ENCODE results near the gene TBCC. TPM values are rescaled to one million over a fixed set of nuclear protein-coding genes. Genes with fewer than 3 reads are reported as not detected.
A peak's percentile ranks its signal among the peaks of the same experiment; 100 is the strongest.

Gene TBCC
- 28.9 and 30.4 TPM in 2 replicates for total RNA-seq (2012; rRNA removed)

- H3K4me2 ChIP-seq (ENCODE audit: low read length): peak within 1 kb of the TSS; percentile 99
- peak within 1 kb of the TSS; percentile 90 for H3K4me3 ChIP-seq (ENCODE audit: low read length)
- no peaks in the 10 kb centered on the region for H3K36me3 ChIP-seq (ENCODE audit: insufficient read depth, low read length)
- peak within 1 kb of the TSS; percentile 97 for H3K9ac ChIP-seq (ENCODE audit: low read depth, low read length)
- H3K9me3 ChIP-seq (replicated peaks; ENCODE audit: low read length): no peaks in the 10 kb centered on the region
- peaks cover 24% of the 10 kb centered on the region for H3K4me1 ChIP-seq (ENCODE audit: control insufficient read depth, insufficient read depth, low read length)
- no peaks in the 10 kb centered on the region for H3K27me3 ChIP-seq (ENCODE audit: control insufficient read depth, insufficient read depth, low read length)
Measured at GRCh38 chr6:42745640-42746462, at the start of gene TBCC. Gene TBCC, minus strand, starts transcription at chr6:42746103. Its CDS starts 30 bp downstream, at chr6:42746073.

GRCh38 chr6:42795651-42796050 lies 49.7 kb upstream of the TBCC start:
- peaks cover 14% of the 10 kb centered on the region for H3K4me1 ChIP-seq (ENCODE audit: control insufficient read depth, insufficient read depth, low read length)
- H3K36me3 ChIP-seq (ENCODE audit: insufficient read depth, low read length): no peaks in the 10 kb centered on the region
- H3K9ac ChIP-seq (ENCODE audit: low read depth, low read length): no peak overlapping the region
- no peaks in the 10 kb centered on the region for H3K27me3 ChIP-seq (ENCODE audit: control insufficient read depth, insufficient read depth, low read length)
- no peaks in the 10 kb centered on the region for H3K9me3 ChIP-seq (replicated peaks; ENCODE audit: low read length)
- no peak overlapping the region for H3K4me2 ChIP-seq (ENCODE audit: low read length)
- H3K4me3 ChIP-seq (ENCODE audit: low read length): no peak overlapping the region

- Histone ChIP-seq H3K4me3 (ENCODE audit: low read length) (no peak overlapping the region), H3K36me3 (ENCODE audit: insufficient read depth, low read length) (no peaks in the 10 kb centered on the region), H3K27me3 (ENCODE audit: control insufficient read depth, insufficient read depth, low read length) (no peaks in the 10 kb centered on the region), H3K9me3 (replicated peaks; ENCODE audit: low read length) (no peaks in the 10 kb centered on the region), H3K9ac (ENCODE audit: low read depth, low read length) (no peak overlapping the region), H3K4me2 (ENCODE audit: low read length) (no peak overlapping the region), H3K4me1 (ENCODE audit: control insufficient read depth, insufficient read depth, low read length) (peaks cover 5% of the 10 kb centered on the region)
Measured at GRCh38 chr6:42791706-42792320, 45.9 kb upstream of the TBCC start.

GRCh38 chr6:42790549-42791181 lies 44.8 kb upstream of the TBCC start:
- no peaks in the 10 kb centered on the region for H3K9me3 ChIP-seq (replicated peaks; ENCODE audit: low read length)

GRCh38 chr6:42788671-42789070 lies 42.8 kb upstream of the TBCC start:
- Histone ChIP-seq H3K9me3 (replicated peaks; ENCODE audit: low read length) (no peaks in the 10 kb centered on the region), H3K4me3 (ENCODE audit: low read length) (no peak overlapping the region), H3K9ac (ENCODE audit: low read depth, low read length) (no peak overlapping the region), H3K27me3 (ENCODE audit: control insufficient read depth, insufficient read depth, low read length) (no peaks in the 10 kb centered on the region), H3K36me3 (ENCODE audit: insufficient read depth, low read length) (no peaks in the 10 kb centered on the region), H3K4me2 (ENCODE audit: low read length) (no peak overlapping the region), H3K4me1 (ENCODE audit: control insufficient read depth, insufficient read depth, low read length) (peaks cover 19% of the 10 kb centered on the region)

More at GRCh38 chr6:42790549-42791181, 44.8 kb upstream of the TBCC start:
- Histone ChIP-seq H3K27me3 (ENCODE audit: control insufficient read depth, insufficient read depth, low read length) (no peaks in the 10 kb centered on the region), H3K4me2 (ENCODE audit: low read length) (no peak overlapping the region), H3K4me3 (ENCODE audit: low read length) (no peak overlapping the region), H3K9ac (ENCODE audit: low read depth, low read length) (no peak overlapping the region), H3K4me1 (ENCODE audit: control insufficient read depth, insufficient read depth, low read length) (peaks cover 5% of the 10 kb centered on the region), H3K36me3 (ENCODE audit: insufficient read depth, low read length) (no peaks in the 10 kb centered on the region)

- Histone ChIP-seq H3K36me3 (ENCODE audit: insufficient read depth, low read length) (no peaks in the 10 kb centered on the region), H3K9me3 (replicated peaks; ENCODE audit: low read length) (no peaks in the 10 kb centered on the region), H3K4me1 (ENCODE audit: control insufficient read depth, insufficient read depth, low read length) (peaks cover 19% of the 10 kb centered on the region), H3K4me3 (ENCODE audit: low read length) (no peak overlapping the region), H3K27me3 (ENCODE audit: control insufficient read depth, insufficient read depth, low read length) (no peaks in the 10 kb centered on the region), H3K4me2 (ENCODE audit: low read length) (no peak overlapping the region), H3K9ac (ENCODE audit: low read depth, low read length) (no peak overlapping the region)
Measured at GRCh38 chr6:42787063-42787472, 41.2 kb upstream of the TBCC start.

GRCh38 chr6:42786525-42786985 lies 40.7 kb upstream of the TBCC start:
- Histone ChIP-seq H3K4me3 (ENCODE audit: low read length) (no peak overlapping the region), H3K9ac (ENCODE audit: low read depth, low read length) (no peak overlapping the region), H3K9me3 (replicated peaks; ENCODE audit: low read length) (no peaks in the 10 kb centered on the region), H3K4me2 (ENCODE audit: low read length) (no peak overlapping the region), H3K36me3 (ENCODE audit: insufficient read depth, low read length) (no peaks in the 10 kb centered on the region), H3K4me1 (ENCODE audit: control insufficient read depth, insufficient read depth, low read length) (peaks cover 19% of the 10 kb centered on the region), H3K27me3 (ENCODE audit: control insufficient read depth, insufficient read depth, low read length) (no peaks in the 10 kb centered on the region)

- H3K4me2 ChIP-seq (ENCODE audit: low read length): peak overlapping the region; percentile 80
- H3K9ac ChIP-seq (ENCODE audit: low read depth, low read length): peak overlapping the region; percentile 100
- H3K9me3 ChIP-seq (replicated peaks; ENCODE audit: low read length): no peaks in the 10 kb centered on the region
- H3K36me3 ChIP-seq (ENCODE audit: insufficient read depth, low read length): no peaks in the 10 kb centered on the region
- no peaks in the 10 kb centered on the region for H3K27me3 ChIP-seq (ENCODE audit: control insufficient read depth, insufficient read depth, low read length)
- peak overlapping the region; percentile 96 for H3K4me3 ChIP-seq (ENCODE audit: low read length)
- peaks cover 23% of the 10 kb centered on the region for H3K4me1 ChIP-seq (ENCODE audit: control insufficient read depth, insufficient read depth, low read length)
Measured at GRCh38 chr6:42784717-42785498, 39.0 kb upstream of the TBCC start.

GRCh38 chr6:42783876-42784642 lies 38.2 kb upstream of the TBCC start:
- H3K36me3 ChIP-seq (ENCODE audit: insufficient read depth, low read length): no peaks in the 10 kb centered on the region
- peak overlapping the region; percentile 80 for H3K4me2 ChIP-seq (ENCODE audit: low read length)
- peaks cover 27% of the 10 kb centered on the region for H3K4me1 ChIP-seq (ENCODE audit: control insufficient read depth, insufficient read depth, low read length)
- H3K4me3 ChIP-seq (ENCODE audit: low read length): peak overlapping the region; percentile 96
- no peaks in the 10 kb centered on the region for H3K27me3 ChIP-seq (ENCODE audit: control insufficient read depth, insufficient read depth, low read length)
- peak overlapping the region; percentile 100 for H3K9ac ChIP-seq (ENCODE audit: low read depth, low read length)
- no peaks in the 10 kb centered on the region for H3K9me3 ChIP-seq (replicated peaks; ENCODE audit: low read length)

GRCh38 chr6:42783177-42783875 lies 37.4 kb upstream of the TBCC start:
- Histone ChIP-seq H3K9me3 (replicated peaks; ENCODE audit: low read length) (no peaks in the 10 kb centered on the region), H3K9ac (ENCODE audit: low read depth, low read length) (peak overlapping the region; percentile 100), H3K4me3 (ENCODE audit: low read length) (peak overlapping the region; percentile 96), H3K4me2 (ENCODE audit: low read length) (peak overlapping the region; percentile 80), H3K36me3 (ENCODE audit: insufficient read depth, low read length) (no peaks in the 10 kb centered on the region), H3K27me3 (ENCODE audit: control insufficient read depth, insufficient read depth, low read length) (no peaks in the 10 kb centered on the region), H3K4me1 (ENCODE audit: control insufficient read depth, insufficient read depth, low read length) (peaks cover 34% of the 10 kb centered on the region)

Measured in skeletal muscle satellite cell (primary cell).